HepG2 (cell line): ENCODE data around the gene TAS1R3. TPM values are rescaled to one million over a fixed set of nuclear protein-coding genes. Genes with fewer than 3 reads are reported as not detected.

Experiments used
- CCDC6 ChIP-seq: sonication (generic); formaldehyde crosslinking; IDR thresholded peaks from 2 replicates; pipeline ENCODE4 v1.8.1; 2022; ENCODE audit warnings: mild to moderate bottlenecking, missing genetic modification reagents, moderate library complexity
- FOXP1 ChIP-seq, 2 experiments: fragments of 450-650 bp in 1 of 2; IDR thresholded peaks; 2 replicates each; pipeline ENCODE4 v1.6.1; 2017 to 2018; ENCODE audit warnings: antibody characterized with exemption in 1 of 2
- GATA4 ChIP-seq: sonication (generic); IDR thresholded peaks from 2 replicates; pipeline ENCODE4 v1.6.1; 2016; ENCODE audit warnings: antibody characterized with exemption, low read depth, borderline replicate concordance
- IRF2 ChIP-seq: IDR thresholded peaks from 2 replicates; pipeline ENCODE4 v1.6.1; 2018; ENCODE audit warnings: missing genetic modification reagents, missing compliant biosample characterization
- KLF9 ChIP-seq: IDR thresholded peaks from 2 replicates; pipeline ENCODE4 v1.6.1; 2016; ENCODE audit warnings: low read depth
- PHF20 ChIP-seq: sonication (generic); formaldehyde crosslinking; IDR thresholded peaks from 2 replicates; pipeline ENCODE4 v1.5.0; 2020; ENCODE audit warnings: mild to moderate bottlenecking, missing genetic modification reagents
- POLR2AphosphoS5 ChIP-seq: IDR thresholded peaks from 2 replicates; pipeline ENCODE4 v1.6.1; 2012; ENCODE audit warnings: low read depth, low read length
- PTBP1 ChIP-seq: fragments of 200-400 bp; formaldehyde crosslinking; IDR thresholded peaks from 2 replicates; pipeline ENCODE4 v1.6.1; 2018; ENCODE audit warnings: low read length, low read depth; ENCODE audit not compliant: poor library complexity, severe bottlenecking
- RFX1 ChIP-seq: fragments of 450-650 bp; IDR thresholded peaks from 2 replicates; pipeline ENCODE4 v1.6.1; 2017
- RFXANK ChIP-seq: IDR thresholded peaks from 2 replicates; pipeline ENCODE4 v1.6.1; 2016
- SUZ12 ChIP-seq: fragments of 150-350 bp; IDR thresholded peaks from 2 replicates; pipeline ENCODE4 v1.6.1; 2014; ENCODE audit warnings: low read depth, low read length
- TAF15 ChIP-seq: fragments of 200-400 bp; formaldehyde crosslinking; IDR thresholded peaks from one replicate; pipeline ENCODE4 v1.6.1; 2018; ENCODE audit warnings: mild to moderate bottlenecking, low read depth, low read length; ENCODE audit not compliant: poor library complexity, severe bottlenecking
- TBX2 ChIP-seq: sonication (generic); formaldehyde crosslinking; IDR thresholded peaks from 2 replicates; pipeline ENCODE4 v1.5.0; 2020; ENCODE audit warnings: missing genetic modification reagents, mild to moderate bottlenecking, borderline replicate concordance
- TOE1 ChIP-seq: sonication (generic); formaldehyde crosslinking; IDR thresholded peaks from 2 replicates; pipeline ENCODE4 v1.4.0; 2020; ENCODE audit warnings: mild to moderate bottlenecking, missing genetic modification reagents
- ZNF180 ChIP-seq: sonication (generic); formaldehyde crosslinking; IDR thresholded peaks from 2 replicates; pipeline ENCODE4 v1.4.0; 2020; ENCODE audit warnings: low read depth, missing genetic modification reagents, borderline replicate concordance
- ZNF496 ChIP-seq: sonication (generic); formaldehyde crosslinking; IDR thresholded peaks from 2 replicates; pipeline ENCODE4 v1.8.1; 2023; ENCODE audit warnings: mild to moderate bottlenecking, moderate library complexity, missing genetic modification reagents; ENCODE audit not compliant: insufficient replicate concordance
- ZNF558 ChIP-seq: sonication (generic); formaldehyde crosslinking; IDR thresholded peaks from 2 replicates; pipeline ENCODE4 v1.9.0; 2022; ENCODE audit warnings: mild to moderate bottlenecking, missing genetic modification reagents, borderline replicate concordance
- ZNF619 ChIP-seq: sonication (generic); formaldehyde crosslinking; IDR thresholded peaks from 2 replicates; pipeline ENCODE4 v1.4.0; 2020; ENCODE audit warnings: mild to moderate bottlenecking, missing genetic modification reagents
- ZNF652 ChIP-seq: IDR thresholded peaks from 2 replicates; pipeline ENCODE4 v1.6.1; 2016; ENCODE audit warnings: low read depth, borderline replicate concordance
- ZNF7 ChIP-seq: IDR thresholded peaks from 2 replicates; pipeline ENCODE4 v1.6.1; 2016; ENCODE audit warnings: missing biosample characterization, missing genetic modification reagents
- ZNF713 ChIP-seq: sonication (generic); formaldehyde crosslinking; IDR thresholded peaks from 2 replicates; pipeline ENCODE4 v1.4.0; 2020; ENCODE audit warnings: mild to moderate bottlenecking, missing genetic modification reagents
- ZNF773 ChIP-seq: sonication (generic); formaldehyde crosslinking; IDR thresholded peaks from 2 replicates; pipeline ENCODE4 v1.4.0; 2020; ENCODE audit warnings: missing genetic modification reagents, borderline replicate concordance
- polyA plus RNA-seq, 8 experiments: library from polyadenylated mRNA; depleted of rRNA in 3 of 8; stranded (reverse) in 7 of 8; unstranded in 1 of 8; fragments of >200 nt; fragmentation: Illumina TruSeq in 4 of 8; extraction: Trizol in 4 of 8; gene quantifications; 2 replicates each; pipeline versions ENCODE4 v1.2.1 to v1.2.3, GENCODE V29; 2011 to 2016; ENCODE audit warnings: low read depth in 4 of 8, missing spikeins in 1 of 8, mixed read lengths in 1 of 8; ENCODE audit not compliant: insufficient read depth in 1 of 8
- total RNA-seq, 5 experiments: library from RNA; depleted of rRNA; stranded (reverse); fragments of >200 nt; fragmentation: Illumina TruSeq; extraction: Trizol; gene quantifications; 2 replicates each; pipeline ENCODE4 v1.2.3, GENCODE V29; 2016; ENCODE audit warnings: low read depth in 1 of 5
- TF ChIP-seq, protein P1 (sequence below): IDR thresholded peaks from 2 replicates; pipeline ENCODE4 v1.6.1; 2016; ENCODE audit warnings: low read depth, missing genetic modification reagents, missing compliant biosample characterization
- TF ChIP-seq, protein P2 (sequence below): sonication (generic); formaldehyde crosslinking; IDR thresholded peaks from 2 replicates; pipeline ENCODE4 v1.5.1; 2020; ENCODE audit warnings: missing genetic modification reagents, mild to moderate bottlenecking, borderline replicate concordance
- TF ChIP-seq, protein P3 (sequence below): sonication (generic); formaldehyde crosslinking; IDR thresholded peaks from 2 replicates; pipeline ENCODE4 v1.8.0; 2022; ENCODE audit warnings: missing genetic modification reagents, mild to moderate bottlenecking, borderline replicate concordance

Gene TAS1R3
- total and polyA plus RNA-seq, 2 of the 13 experiments (the other 11 are each of a cell fraction or from before 2014, with no cell fraction given) = 0.13 to 0.15 TPM

DNA sequence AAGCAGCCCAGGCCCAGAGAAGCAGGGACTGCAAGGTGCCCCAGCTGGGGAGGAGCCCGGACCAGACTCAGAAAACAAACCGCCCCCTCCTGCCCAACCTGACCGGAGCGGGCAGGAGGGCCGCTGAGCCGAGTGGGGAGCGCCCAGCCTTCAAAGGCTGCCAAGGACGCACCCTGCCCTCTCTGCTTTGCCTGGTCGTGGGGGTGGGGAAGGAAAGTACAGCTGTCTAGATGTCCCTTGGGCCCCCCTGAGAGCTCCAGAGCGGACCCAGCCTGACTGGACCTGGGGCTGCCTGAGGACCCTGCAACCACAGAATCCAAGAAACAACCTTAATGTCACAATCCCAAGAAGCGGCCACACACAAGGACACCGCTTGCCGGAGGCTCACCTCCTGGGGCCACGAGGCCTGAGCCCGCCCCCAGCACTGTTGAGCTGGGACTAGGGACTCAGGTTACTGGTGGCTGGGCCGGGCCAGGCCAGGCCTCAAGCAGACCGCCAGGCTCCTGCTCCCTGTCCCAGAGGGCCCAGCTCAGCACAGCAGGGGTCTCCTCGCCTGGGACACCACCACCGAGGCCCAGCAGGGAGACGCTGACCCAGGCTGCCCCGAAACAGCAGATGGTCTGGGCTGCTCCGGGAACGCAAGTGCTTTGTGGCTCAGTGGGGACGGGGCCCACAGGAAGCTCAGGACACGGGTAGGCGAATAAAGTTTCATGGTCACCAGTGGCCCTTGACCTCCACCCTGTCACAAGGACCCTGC, 16.8 kb downstream of the TAS1R3 start (continued):
- TF ChIP-seq, protein P1, sequence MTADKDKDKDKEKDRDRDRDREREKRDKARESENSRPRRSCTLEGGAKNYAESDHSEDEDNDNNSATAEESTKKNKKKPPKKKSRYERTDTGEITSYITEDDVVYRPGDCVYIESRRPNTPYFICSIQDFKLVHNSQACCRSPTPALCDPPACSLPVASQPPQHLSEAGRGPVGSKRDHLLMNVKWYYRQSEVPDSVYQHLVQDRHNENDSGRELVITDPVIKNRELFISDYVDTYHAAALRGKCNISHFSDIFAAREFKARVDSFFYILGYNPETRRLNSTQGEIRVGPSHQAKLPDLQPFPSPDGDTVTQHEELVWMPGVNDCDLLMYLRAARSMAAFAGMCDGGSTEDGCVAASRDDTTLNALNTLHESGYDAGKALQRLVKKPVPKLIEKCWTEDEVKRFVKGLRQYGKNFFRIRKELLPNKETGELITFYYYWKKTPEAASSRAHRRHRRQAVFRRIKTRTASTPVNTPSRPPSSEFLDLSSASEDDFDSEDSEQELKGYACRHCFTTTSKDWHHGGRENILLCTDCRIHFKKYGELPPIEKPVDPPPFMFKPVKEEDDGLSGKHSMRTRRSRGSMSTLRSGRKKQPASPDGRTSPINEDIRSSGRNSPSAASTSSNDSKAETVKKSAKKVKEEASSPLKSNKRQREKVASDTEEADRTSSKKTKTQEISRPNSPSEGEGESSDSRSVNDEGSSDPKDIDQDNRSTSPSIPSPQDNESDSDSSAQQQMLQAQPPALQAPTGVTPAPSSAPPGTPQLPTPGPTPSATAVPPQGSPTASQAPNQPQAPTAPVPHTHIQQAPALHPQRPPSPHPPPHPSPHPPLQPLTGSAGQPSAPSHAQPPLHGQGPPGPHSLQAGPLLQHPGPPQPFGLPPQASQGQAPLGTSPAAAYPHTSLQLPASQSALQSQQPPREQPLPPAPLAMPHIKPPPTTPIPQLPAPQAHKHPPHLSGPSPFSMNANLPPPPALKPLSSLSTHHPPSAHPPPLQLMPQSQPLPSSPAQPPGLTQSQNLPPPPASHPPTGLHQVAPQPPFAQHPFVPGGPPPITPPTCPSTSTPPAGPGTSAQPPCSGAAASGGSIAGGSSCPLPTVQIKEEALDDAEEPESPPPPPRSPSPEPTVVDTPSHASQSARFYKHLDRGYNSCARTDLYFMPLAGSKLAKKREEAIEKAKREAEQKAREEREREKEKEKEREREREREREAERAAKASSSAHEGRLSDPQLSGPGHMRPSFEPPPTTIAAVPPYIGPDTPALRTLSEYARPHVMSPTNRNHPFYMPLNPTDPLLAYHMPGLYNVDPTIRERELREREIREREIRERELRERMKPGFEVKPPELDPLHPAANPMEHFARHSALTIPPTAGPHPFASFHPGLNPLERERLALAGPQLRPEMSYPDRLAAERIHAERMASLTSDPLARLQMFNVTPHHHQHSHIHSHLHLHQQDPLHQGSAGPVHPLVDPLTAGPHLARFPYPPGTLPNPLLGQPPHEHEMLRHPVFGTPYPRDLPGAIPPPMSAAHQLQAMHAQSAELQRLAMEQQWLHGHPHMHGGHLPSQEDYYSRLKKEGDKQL (CRISPR knock-in tag) = no peak
- TF ChIP-seq ZNF652 (CRISPR knock-in tag) (no peak), ZNF773 (CRISPR knock-in tag) (no peak), RFX1 (no peak), KLF9 (CRISPR knock-in tag) (no peak), RFXANK (CRISPR knock-in tag) (no peak), ZNF496 (CRISPR knock-in tag) (no peak), TAF15 (no peak), IRF2 (CRISPR knock-in tag) (peak; percentile 25; the same call in 1 of the 2 replicates), PHF20 (CRISPR knock-in tag) (no peak), POLR2AphosphoS5 (peak; percentile 24; the same call in 1 of the 2 replicates), ZNF558 (CRISPR knock-in tag) (no peak), PTBP1 (peak; percentile 28), ZNF713 (no peak), ZNF7 (CRISPR knock-in tag) (no peak), TBX2 (CRISPR knock-in tag) (peak; percentile 48; the same call in 1 of the 2 replicates), CCDC6 (CRISPR knock-in tag) (peak; percentile 30; the same call in 1 of the 2 replicates), GATA4 (no peak), SUZ12 (no peak), ZNF619 (CRISPR knock-in tag) (no peak), TOE1 (CRISPR knock-in tag) (no peak), FOXP1 (IDR thresholded peaks at IDR 0.05) (no peak), FOXP1 (CRISPR knock-in tag; IDR thresholded peaks at IDR 0.05) (no peak), ZNF180 (CRISPR knock-in tag) (no peak)
- TF ChIP-seq, protein P2, sequence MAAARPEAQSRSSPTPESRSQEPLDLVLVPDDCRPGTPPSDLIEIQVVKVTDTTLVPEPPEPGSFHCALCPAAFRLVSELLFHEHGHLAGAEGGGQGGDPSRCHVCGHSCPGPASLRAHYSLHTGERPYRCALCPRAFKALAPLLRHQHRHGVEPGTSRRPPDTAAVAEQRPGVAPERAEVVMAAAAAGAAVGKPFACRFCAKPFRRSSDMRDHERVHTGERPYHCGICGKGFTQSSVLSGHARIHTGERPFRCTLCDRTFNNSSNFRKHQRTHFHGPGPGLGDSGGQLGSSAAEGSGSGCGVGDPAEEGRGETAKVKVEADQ (CRISPR knock-in tag) = no peak
- TF ChIP-seq, protein P3, sequence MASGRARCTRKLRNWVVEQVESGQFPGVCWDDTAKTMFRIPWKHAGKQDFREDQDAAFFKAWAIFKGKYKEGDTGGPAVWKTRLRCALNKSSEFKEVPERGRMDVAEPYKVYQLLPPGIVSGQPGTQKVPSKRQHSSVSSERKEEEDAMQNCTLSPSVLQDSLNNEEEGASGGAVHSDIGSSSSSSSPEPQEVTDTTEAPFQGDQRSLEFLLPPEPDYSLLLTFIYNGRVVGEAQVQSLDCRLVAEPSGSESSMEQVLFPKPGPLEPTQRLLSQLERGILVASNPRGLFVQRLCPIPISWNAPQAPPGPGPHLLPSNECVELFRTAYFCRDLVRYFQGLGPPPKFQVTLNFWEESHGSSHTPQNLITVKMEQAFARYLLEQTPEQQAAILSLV (CRISPR knock-in tag) = 0 out of 2 replicates have a peak, but pooled peaks have one; percentile 49
